Naive B cell (primary cell): ENCODE data around the gene NEDD4. TPM values are rescaled to one million over a fixed set of nuclear protein-coding genes. Genes with fewer than 3 reads are reported as not detected.
"Not testable (repeated sequence)": the region's sequence is repeated elsewhere in the genome, so short reads cannot be mapped to it uniquely, and the experiment has no call there.

Experiments
- ATAC-seq, 2 donors: fragments of 150-1000 bp; cut with Tn5 transposase; 2 replicates each; pipeline ENCODE4 v1.10.0; 2021; ENCODE audit warnings: low read depth in 2 of 2, mild to moderate bottlenecking in 2 of 2, moderate library complexity in 2 of 2
- DNase-seq: peaks from one replicate; pipeline ENCODE4 v3.0.0; 2022
- H3K27ac Mint-ChIP-seq, 6 donors: one replicate each; pipeline ENCODE4 v1.8.0; 2020 to 2022; ENCODE audit warnings: mild to moderate bottlenecking in 6 of 6, mixed read lengths in 6 of 6, moderate library complexity in 5 of 6, inconsistent platforms in 2 of 6
- H3K27me3 Mint-ChIP-seq, 3 donors: one replicate each; pipeline ENCODE4 v1.8.0; 2021 to 2022; ENCODE audit warnings: mixed read lengths in 3 of 3, mild to moderate bottlenecking in 1 of 3
- H3K36me3 Mint-ChIP-seq, 2 donors: one replicate each; pipeline ENCODE4 v1.8.0; 2020 to 2022; ENCODE audit warnings: mixed read lengths in 2 of 2, inconsistent platforms in 1 of 2, mild to moderate bottlenecking in 1 of 2
- H3K4me1 Mint-ChIP-seq, 3 donors: one replicate each; pipeline ENCODE4 v1.8.0; 2020 to 2022; ENCODE audit warnings: mixed read lengths in 3 of 3, inconsistent platforms in 1 of 3, mild to moderate bottlenecking in 1 of 3, moderate library complexity in 1 of 3
- H3K4me3 Mint-ChIP-seq, 8 donors: one replicate each; pipeline ENCODE4 v1.8.0; 2020 to 2022; ENCODE audit warnings: mild to moderate bottlenecking in 8 of 8, mixed read lengths in 8 of 8, moderate library complexity in 8 of 8, inconsistent platforms in 2 of 8
- H3K9me3 Mint-ChIP-seq, 7 donors: one replicate each; pipeline ENCODE4 v1.8.0; 2020 to 2022; ENCODE audit warnings: mixed read lengths in 7 of 7, mild to moderate bottlenecking in 5 of 7, inconsistent platforms in 2 of 7, moderate library complexity in 1 of 7
- polyA plus RNA-seq, 6 donors: library from polyadenylated mRNA; unstranded; fragments of 300-500 nt; fragmentation: Illumina TruSeq; gene quantifications; one replicate each; pipeline ENCODE4 v1.2.3, GENCODE V29; 2021; ENCODE audit warnings: low read depth in 6 of 6

NEDD4 gene
- polyA plus RNA-seq, 6 donors from 2014 or later: 0.18 to 0.68 (median 0.25) TPM; not detected in 1

DNA sequence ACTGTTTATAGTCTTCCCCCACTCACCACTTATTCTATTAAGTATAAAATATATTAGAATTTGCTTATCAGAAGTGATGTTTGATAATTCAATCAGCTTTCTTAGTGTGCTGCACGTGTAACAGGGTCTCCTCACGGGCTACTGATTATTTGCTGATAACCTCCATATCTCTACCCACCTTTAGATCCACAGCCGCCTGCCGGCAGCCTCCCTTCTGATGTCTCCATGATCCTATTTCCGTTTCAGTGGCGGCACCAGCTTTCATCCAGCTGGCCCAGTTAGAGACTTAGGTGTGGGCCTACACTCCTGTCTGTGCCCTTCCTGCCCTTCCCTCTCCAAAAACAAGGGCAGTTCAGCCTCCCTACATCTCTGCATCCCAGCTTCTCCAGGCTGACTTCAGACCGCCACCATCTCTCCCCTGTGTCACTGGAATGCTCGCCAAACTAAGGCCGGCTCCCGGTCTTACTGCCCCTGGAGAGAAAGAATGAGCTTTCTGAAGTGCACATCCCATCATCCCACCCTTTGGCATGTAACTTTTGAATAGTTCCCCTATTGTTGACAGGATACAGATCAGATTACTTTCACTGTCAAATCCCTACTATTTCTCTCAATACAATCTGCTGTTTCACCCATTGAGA lies 173.9 kb downstream of the NEDD4 start:
- H3K9me3 Mint-ChIP-seq: peaks cover 0 to 5% (median 0%) of the 10 kb centered on the region in 7 donors
- no peaks in the 10 kb centered on the region for H3K4me1 Mint-ChIP-seq
- H3K36me3 Mint-ChIP-seq: no peaks in the 10 kb centered on the region
- DNase-seq (no peak), ATAC-seq (no peak)
- no peaks in the 10 kb centered on the region for H3K27me3 Mint-ChIP-seq
- H3K4me3 Mint-ChIP-seq: no peak overlapping the region
- no peak overlapping the region for H3K27ac Mint-ChIP-seq

- H3K4me3 Mint-ChIP-seq: no peak overlapping the region
- H3K9me3 Mint-ChIP-seq: no peaks in the 10 kb centered on the region
- no peaks in the 10 kb centered on the region for H3K4me1 Mint-ChIP-seq
- no peak overlapping the region for H3K27ac Mint-ChIP-seq
- ATAC-seq (no peak), DNase-seq (no peak)
- H3K27me3 Mint-ChIP-seq: no peaks in the 10 kb centered on the region
- H3K36me3 Mint-ChIP-seq: no peaks in the 10 kb centered on the region
Observed at GRCh38 chr15:55816017-55816416, 177.4 kb downstream of the NEDD4 start.

GRCh38 chr15:55802600-55803376 lies 190.6 kb downstream of the NEDD4 start:
- Mint-ChIP-seq H3K9me3 (peaks cover 0 to 10% (median 0%) of the 10 kb centered on the region in 7 donors), H3K36me3 (no peaks in the 10 kb centered on the region), H3K27ac (no peak overlapping the region), H3K4me3 (no peak overlapping the region), H3K27me3 (peaks cover 7 to 44% (median 27%) of the 10 kb centered on the region in 3 donors), H3K4me1 (no peaks in the 10 kb centered on the region)
- DNase-seq (no peak), ATAC-seq (no peak)

- DNase-seq (no peak), ATAC-seq (no peak)
- no peak overlapping the region for H3K27ac Mint-ChIP-seq
- H3K9me3 Mint-ChIP-seq: peaks cover 0 to 5% (median 3%) of the 10 kb centered on the region in 7 donors
- H3K36me3 Mint-ChIP-seq: no peaks in the 10 kb centered on the region
- no peaks in the 10 kb centered on the region for H3K4me1 Mint-ChIP-seq
- H3K4me3 Mint-ChIP-seq: no peak overlapping the region
- peaks cover 7 to 41% (median 28%) of the 10 kb centered on the region in 3 donors for H3K27me3 Mint-ChIP-seq
Observed at GRCh38 chr15:55800216-55800615, 193.2 kb downstream of the NEDD4 start.

GRCh38 chr15:55799291-55800212 lies 193.9 kb downstream of the NEDD4 start:
- H3K4me1 Mint-ChIP-seq: no peaks in the 10 kb centered on the region
- H3K9me3 Mint-ChIP-seq: peaks cover 3 to 12% (median 6%) of the 10 kb centered on the region in 7 donors
- DNase-seq (no peak), ATAC-seq (no peak)
- no peaks in the 10 kb centered on the region for H3K36me3 Mint-ChIP-seq
- no peak overlapping the region for H3K4me3 Mint-ChIP-seq
- no peak overlapping the region for H3K27ac Mint-ChIP-seq
- H3K27me3 Mint-ChIP-seq: peaks cover under 1 to 34% (median 27%) of the 10 kb centered on the region in 3 donors

DNA sequence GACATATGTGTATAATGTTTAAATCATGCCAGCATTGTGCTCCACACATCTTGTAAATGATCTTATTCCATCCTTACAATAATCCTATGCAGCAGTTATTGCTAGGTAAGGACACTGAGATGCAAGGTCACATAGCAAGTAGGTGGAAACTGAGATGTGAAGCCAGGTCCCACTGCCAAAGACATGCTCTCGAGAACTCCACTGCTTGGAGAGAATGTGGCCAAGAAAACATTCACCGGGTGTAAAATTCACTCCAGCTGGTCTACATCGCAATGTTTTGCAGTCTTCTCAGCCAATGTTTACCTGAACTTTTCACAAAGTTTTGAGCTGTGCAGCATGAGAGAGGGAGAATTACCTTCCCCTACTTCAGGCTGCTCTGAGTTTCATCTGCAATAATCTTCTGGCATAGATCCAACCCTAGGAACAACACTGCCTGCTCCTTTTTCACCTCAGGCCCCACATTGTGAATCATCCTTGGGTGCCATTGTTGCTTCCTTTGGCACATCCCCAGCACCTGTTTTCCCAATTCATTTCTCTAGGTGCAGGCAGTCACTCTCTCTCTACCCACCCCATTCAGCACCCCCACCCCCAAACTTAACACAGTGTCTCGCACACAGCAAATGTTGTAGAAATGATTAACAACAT lies 197.0 kb downstream of the NEDD4 start:
- Mint-ChIP-seq H3K4me1 (no peaks in the 10 kb centered on the region), H3K27ac (no peak overlapping the region), H3K4me3 (no peak overlapping the region), H3K27me3 (peaks cover 0 to 20% (median 18%) of the 10 kb centered on the region in 3 donors), H3K9me3 (peaks cover 9 to 25% (median 16%) of the 10 kb centered on the region in 7 donors), H3K36me3 (peaks cover 0 to 8% of the 10 kb centered on the region in 2 donors)
- ATAC-seq (no peak), DNase-seq (no peak)

- ATAC-seq: no peak
- Mint-ChIP-seq H3K27me3 (peaks cover 0 to 13% (median 12%) of the 10 kb centered on the region in 3 donors), H3K27ac (no peak overlapping the region), H3K36me3 (peaks cover 0 to 8% of the 10 kb centered on the region in 2 donors), H3K9me3 (peaks cover 9 to 26% (median 16%) of the 10 kb centered on the region in 7 donors), H3K4me3 (no peak overlapping the region), H3K4me1 (peaks cover 0 to under 1% (median 0%) of the 10 kb centered on the region in 3 donors)
- no peak for DNase-seq
Observed at GRCh38 chr15:55795031-55795430, 198.4 kb downstream of the NEDD4 start.

DNA sequence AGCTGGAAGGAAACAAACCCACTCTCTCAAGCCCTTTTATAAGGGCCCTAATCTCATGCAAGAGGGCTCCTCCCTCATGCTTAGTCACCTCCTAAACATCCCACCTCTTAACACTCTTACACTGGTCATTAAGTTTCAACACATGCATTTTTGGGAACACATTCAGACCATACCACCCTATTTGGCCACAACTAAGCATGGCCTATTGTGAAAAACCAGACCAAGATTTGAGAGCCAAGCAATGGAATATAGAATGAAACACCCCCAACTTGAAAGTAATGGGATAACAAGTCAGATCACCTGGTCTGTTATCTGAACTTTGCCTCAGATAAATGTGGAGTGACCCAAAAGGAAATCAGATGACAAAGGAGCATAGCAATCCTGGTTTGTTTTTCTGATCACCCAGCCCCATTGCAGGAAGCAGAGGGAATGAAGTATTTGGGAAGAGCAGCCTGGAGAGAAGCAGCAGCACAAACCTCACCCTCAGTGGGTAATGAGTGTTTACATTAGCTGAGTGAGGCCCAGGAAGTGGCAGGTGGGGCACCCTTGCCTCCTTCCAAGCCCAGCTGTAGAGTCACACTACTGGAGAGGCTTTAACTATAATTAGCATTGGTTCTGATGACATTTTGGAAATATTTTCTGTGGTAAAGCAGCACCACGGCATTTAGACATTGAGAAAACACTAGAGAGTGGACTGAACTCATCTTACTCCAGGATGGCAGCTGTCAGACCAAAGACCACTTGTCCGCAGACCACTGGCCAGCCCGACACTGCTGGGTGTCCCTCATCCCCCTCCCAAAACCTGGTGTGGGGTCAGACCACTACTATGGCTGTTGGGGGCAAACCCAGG lies 201.6 kb downstream of the NEDD4 start:
- peaks cover 6 to 32% (median 20%) of the 10 kb centered on the region in 7 donors for H3K9me3 Mint-ChIP-seq
- no peak overlapping the region for H3K4me3 Mint-ChIP-seq
- no peak overlapping the region for H3K27ac Mint-ChIP-seq
- DNase-seq (no peak), ATAC-seq (no peak)
- peaks cover 0 to 3% (median 0%) of the 10 kb centered on the region in 3 donors for H3K4me1 Mint-ChIP-seq
- H3K36me3 Mint-ChIP-seq: peaks cover 0 to 8% of the 10 kb centered on the region in 2 donors
- H3K27me3 Mint-ChIP-seq: peaks cover 0 to 25% (median 11%) of the 10 kb centered on the region in 3 donors

- H3K27me3 Mint-ChIP-seq: peaks cover 0 to 23% (median 13%) of the 10 kb centered on the region in 3 donors
- H3K9me3 Mint-ChIP-seq: peaks cover 6 to 17% (median 11%) of the 10 kb centered on the region in 7 donors
- H3K4me3 Mint-ChIP-seq: no peak overlapping the region
- DNase-seq (no peak), ATAC-seq (no peak)
- H3K36me3 Mint-ChIP-seq: peaks cover 0 to 8% of the 10 kb centered on the region in 2 donors
- H3K4me1 Mint-ChIP-seq: peaks cover 0 to 3% (median 0%) of the 10 kb centered on the region in 3 donors
- H3K27ac Mint-ChIP-seq: no peak overlapping the region
Observed at GRCh38 chr15:55789066-55789660, 204.2 kb downstream of the NEDD4 start.

- Mint-ChIP-seq H3K27me3 (peaks cover 4 to 37% (median 22%) of the 10 kb centered on the region in 3 donors), H3K4me3 (no peak overlapping the region), H3K36me3 (no peaks in the 10 kb centered on the region), H3K9me3 (peaks cover 0 to 7% (median 6%) of the 10 kb centered on the region in 7 donors), H3K27ac (no peak overlapping the region), H3K4me1 (peaks cover 0 to 3% (median 0%) of the 10 kb centered on the region in 3 donors)
- no peak for DNase-seq
- ATAC-seq: no peak
Observed at GRCh38 chr15:55786341-55786740, 207.1 kb downstream of the NEDD4 start.

DNA sequence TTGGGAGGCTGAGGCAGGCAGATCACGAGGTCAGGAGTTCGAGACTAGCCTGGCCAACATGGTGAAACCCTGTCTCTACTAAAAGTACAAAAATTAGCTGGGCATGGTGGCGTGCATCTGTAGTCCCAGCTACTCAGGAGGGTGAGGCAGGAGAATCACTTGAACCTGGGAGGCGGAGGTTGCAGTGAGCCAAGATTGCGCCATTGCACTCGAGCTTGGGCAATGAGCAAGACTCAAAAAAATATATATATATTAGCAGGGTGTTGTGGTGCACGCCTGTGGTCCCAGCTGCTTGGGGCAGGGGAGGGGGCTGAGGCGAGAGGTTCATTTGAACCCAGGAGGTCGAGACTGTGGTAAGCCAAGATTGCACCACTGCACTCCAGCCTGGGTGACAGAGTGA lies 207.8 kb downstream of the NEDD4 start:
- H3K9me3 Mint-ChIP-seq, DNase-seq, H3K4me1 Mint-ChIP-seq, ATAC-seq, H3K36me3 Mint-ChIP-seq, H3K4me3 Mint-ChIP-seq, H3K27ac Mint-ChIP-seq: not testable (repeated sequence)
- peaks cover 4 to 38% (median 22%) of the 10 kb centered on the region in 3 donors for H3K27me3 Mint-ChIP-seq

- ATAC-seq: no peak
- H3K36me3 Mint-ChIP-seq: peaks cover 0 to 9% of the 10 kb centered on the region in 2 donors
- H3K27ac Mint-ChIP-seq: no peak overlapping the region
- H3K27me3 Mint-ChIP-seq: peaks cover 4 to 46% (median 24%) of the 10 kb centered on the region in 3 donors
- H3K9me3 Mint-ChIP-seq: peaks cover 0 to 10% (median 6%) of the 10 kb centered on the region in 7 donors
- no peak overlapping the region for H3K4me3 Mint-ChIP-seq
- DNase-seq: no peak
- H3K4me1 Mint-ChIP-seq: no peaks in the 10 kb centered on the region
Observed at GRCh38 chr15:55784286-55784685, 209.1 kb downstream of the NEDD4 start.
